AG04449 (cell line): ENCODE data around the gene LPCAT2.
A peak's percentile ranks its signal among the peaks of the same experiment; 100 is the strongest.

Source experiments
- CTCF ChIA-PET: fragments of 350-600 bp; formaldehyde crosslinking; extraction: SDS; loops from one replicate; lab custom pipeline; 2021; ENCODE audit warnings: antibody characterized with exemption; lab: Yijun Ruan, JAX
- POLR2A ChIA-PET: fragments of 400-600, 350-600 bp; formaldehyde crosslinking; extraction: SDS; loops from one replicate; lab custom pipeline; 2020; ENCODE audit warnings: antibody characterized with exemption, inconsistent platforms; lab: Yijun Ruan, JAX
- DNase-seq: peaks from one replicate; pipeline ENCODE4 v3.0.0-alpha.2; 2010; ENCODE audit warnings: low read depth, low spot score
- H3K4me3 ChIP-seq: 2 replicates; pipeline ENCODE4 v1.5.1; 2011; ENCODE audit warnings: low read depth, mild to moderate bottlenecking, control low read depth, low read length
- TF ChIP-seq, protein P1 (sequence below): IDR thresholded peaks from one replicate; pipeline ENCODE4 v1.5.1; 2011; ENCODE audit warnings: mild to moderate bottlenecking, moderate library complexity, low read length, control low read depth, inconsistent platforms; ENCODE audit not compliant: insufficient read depth; ENCODE audit errors: missing control alignments

The LPCAT2 gene

DNA sequence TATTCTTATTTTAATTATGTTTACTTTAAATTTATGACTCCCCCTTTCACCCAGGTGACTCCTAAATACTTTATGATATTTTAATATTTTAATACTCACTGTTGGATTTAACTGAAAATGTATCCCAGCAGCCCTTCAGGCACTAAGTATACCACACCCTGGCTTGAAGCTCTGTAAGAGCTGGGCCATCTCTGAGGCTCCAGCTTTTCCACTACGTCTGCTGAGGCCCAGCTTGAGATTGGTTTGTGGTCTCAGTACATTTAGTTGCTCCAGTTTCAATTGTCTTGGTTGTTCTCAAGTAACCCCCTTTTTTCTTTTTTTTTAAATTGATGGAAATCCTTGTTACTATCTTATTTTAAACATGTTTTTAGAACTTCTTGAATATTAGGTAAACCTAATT is 30.6 kb downstream of the LPCAT2 start:
- TF ChIP-seq, protein P1, sequence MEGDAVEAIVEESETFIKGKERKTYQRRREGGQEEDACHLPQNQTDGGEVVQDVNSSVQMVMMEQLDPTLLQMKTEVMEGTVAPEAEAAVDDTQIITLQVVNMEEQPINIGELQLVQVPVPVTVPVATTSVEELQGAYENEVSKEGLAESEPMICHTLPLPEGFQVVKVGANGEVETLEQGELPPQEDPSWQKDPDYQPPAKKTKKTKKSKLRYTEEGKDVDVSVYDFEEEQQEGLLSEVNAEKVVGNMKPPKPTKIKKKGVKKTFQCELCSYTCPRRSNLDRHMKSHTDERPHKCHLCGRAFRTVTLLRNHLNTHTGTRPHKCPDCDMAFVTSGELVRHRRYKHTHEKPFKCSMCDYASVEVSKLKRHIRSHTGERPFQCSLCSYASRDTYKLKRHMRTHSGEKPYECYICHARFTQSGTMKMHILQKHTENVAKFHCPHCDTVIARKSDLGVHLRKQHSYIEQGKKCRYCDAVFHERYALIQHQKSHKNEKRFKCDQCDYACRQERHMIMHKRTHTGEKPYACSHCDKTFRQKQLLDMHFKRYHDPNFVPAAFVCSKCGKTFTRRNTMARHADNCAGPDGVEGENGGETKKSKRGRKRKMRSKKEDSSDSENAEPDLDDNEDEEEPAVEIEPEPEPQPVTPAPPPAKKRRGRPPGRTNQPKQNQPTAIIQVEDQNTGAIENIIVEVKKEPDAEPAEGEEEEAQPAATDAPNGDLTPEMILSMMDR: no peak
- H3K4me3 ChIP-seq: no peak overlapping the region
- ChIA-PET CTCF (interaction anchor here (0.7 to 12.6 kb wide), 5 partner anchors 51 to 165 kb away, joined by 3 to 145 read pairs (median 11); no protein-coding TSS in a partner anchor), POLR2A (interaction anchor here (0.5 kb wide), 1 partner anchor 13 kb away, joined by 3 read pairs; no protein-coding TSS in a partner anchor)
- DNase-seq: no peak

DNA sequence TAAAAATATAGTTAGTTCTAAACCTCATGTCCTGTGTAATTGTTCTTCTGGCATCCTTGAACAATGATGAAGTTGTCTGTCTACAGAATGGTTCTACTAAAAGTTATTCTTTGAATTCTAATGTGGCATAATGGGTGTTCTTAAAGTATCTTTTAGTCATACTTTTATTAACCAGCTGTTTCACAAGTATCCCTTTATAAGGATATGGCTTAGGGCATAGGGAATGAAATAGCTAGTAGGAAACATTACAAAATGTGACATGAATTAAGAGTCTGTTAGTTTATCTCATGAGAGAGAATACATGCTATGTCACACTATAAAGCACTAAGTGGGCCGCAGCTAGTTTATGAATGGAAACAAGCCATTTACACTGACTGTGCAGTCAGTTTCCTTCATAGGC is 31.3 kb downstream of the LPCAT2 start:
- no peak overlapping the region for H3K4me3 ChIP-seq
- POLR2A ChIA-PET: no interaction called here
- DNase-seq: no peak
- TF ChIP-seq, protein P1: no peak
- CTCF ChIA-PET: interaction anchor here (1.2 to 12.6 kb wide), 4 partner anchors 45 to 162 kb away, joined by 3 to 145 read pairs (median 32); no protein-coding TSS in a partner anchor

DNA sequence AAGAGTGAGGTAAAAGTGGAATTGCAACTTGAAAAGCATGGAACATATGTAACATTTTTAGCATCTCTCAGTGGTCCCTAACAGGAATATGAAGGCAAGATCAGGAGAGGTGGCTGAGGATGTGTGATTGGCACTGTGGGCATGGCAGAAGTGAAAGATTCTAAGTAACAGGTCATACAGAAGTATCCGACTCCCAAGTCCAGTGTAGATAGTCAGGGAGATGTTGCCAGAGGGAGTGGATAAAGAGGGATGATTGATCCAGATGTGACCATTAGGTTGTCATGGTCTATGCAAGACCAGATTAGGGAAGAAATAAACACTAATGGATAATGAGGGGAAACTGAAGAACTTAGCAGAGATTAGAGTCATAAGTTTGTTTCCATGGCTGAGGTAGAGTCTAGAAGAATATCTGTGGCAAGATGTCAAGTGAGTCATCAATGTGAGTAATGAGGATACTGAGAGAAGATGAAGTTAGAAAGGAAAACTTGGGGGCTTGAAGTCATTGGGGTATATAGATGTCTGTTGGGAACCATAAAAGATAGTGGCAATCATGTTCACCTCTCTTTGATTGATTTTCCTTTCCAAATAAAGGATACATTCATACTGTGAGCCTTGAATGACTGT is 33.7 kb downstream of the LPCAT2 start:
- TF ChIP-seq, protein P1: no peak
- CTCF ChIA-PET: interaction anchor here (0.8 to 12.6 kb wide), 6 partner anchors 21 to 161 kb away, joined by 3 to 145 read pairs (median 8); partner anchors contain the start of gene MMP2
- H3K4me3 ChIP-seq: no peak overlapping the region
- POLR2A ChIA-PET: no interaction called here
- DNase-seq: no peak

DNA sequence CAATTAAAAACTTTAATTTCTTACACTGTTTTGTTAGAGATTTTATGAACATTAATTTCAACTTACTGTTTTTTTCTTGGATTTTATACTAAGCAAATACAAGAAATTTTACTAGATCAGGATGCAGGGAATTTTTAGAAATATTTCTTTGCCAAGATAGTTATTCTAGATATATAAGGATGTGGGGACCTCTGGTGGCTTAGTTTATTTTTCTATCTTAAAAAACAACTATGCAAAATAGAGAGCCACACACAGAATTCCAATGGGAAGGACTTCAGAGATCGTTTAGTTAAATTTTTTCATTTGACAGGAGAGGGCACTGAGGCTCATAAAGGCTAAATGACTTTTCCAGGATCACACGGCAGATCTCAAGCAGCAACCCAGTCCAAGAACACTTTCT is 34.6 kb downstream of the LPCAT2 start:
- ChIA-PET POLR2A (no interaction called here), CTCF (interaction anchor here (0.9 to 7.5 kb wide), 11 partner anchors 15 to 160 kb away, joined by 3 to 232 read pairs (median 6); no protein-coding TSS in a partner anchor)
- H3K4me3 ChIP-seq: no peak overlapping the region
- DNase-seq: no peak
- TF ChIP-seq, protein P1: no peak

DNA sequence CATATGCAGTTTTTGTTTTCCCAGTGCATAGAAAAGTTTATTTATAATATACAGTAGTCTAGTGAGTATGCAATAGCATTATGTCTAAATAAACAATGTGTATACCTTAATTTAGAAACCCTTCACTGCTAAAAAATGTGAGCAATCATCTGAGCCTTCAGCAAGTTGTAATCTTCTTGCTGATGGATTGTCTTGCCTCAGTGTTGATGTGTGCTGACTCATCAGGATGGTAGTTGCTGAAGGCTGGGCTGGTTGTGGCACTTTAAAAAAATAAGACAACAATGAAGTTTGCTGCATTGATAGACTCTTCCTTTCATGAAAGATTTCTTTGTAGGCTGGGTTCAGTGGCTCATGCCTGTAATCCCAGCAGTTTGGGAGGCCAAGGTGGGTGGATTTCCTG is 43.7 kb downstream of the LPCAT2 start:
- POLR2A ChIA-PET: interaction anchor here (0.6 kb wide), 1 partner anchor 13 kb away, joined by 3 read pairs; no protein-coding TSS in a partner anchor
- TF ChIP-seq, protein P1: no peak
- peak; percentile 78 for DNase-seq
- no peak overlapping the region for H3K4me3 ChIP-seq
- CTCF ChIA-PET: interaction anchor here (1.6 kb wide), 1 partner anchor 87 kb away, joined by 6 read pairs; no protein-coding TSS in a partner anchor

DNA sequence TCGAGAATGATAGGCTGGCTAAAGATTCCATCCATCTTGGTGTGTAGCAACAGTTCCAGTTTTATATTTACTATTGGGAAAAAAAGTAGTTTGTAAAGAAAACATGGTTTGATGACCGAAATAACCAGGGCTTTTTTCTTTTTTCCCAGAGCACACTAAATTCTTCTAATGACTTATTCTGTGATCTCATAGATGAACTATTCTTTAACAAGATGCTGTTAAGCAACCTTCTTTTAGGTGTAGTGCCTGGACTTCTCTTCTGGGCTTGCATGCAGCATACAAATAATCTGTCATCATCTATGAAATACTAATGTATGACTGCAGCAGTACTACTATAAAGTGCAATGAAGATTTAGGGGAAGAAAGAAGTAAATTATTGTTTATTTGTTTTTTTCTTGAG is 46.6 kb downstream of the LPCAT2 start:
- POLR2A ChIA-PET: no interaction called here
- H3K4me3 ChIP-seq: no peak overlapping the region
- CTCF ChIA-PET: interaction anchor here (1.5 kb wide), 1 partner anchor 90 kb away, joined by 4 read pairs; no protein-coding TSS in a partner anchor
- DNase-seq: no peak
- TF ChIP-seq, protein P1: no peak
